ENCODE results near the gene ZBTB7B.

ZBTB7B gene

DNA sequence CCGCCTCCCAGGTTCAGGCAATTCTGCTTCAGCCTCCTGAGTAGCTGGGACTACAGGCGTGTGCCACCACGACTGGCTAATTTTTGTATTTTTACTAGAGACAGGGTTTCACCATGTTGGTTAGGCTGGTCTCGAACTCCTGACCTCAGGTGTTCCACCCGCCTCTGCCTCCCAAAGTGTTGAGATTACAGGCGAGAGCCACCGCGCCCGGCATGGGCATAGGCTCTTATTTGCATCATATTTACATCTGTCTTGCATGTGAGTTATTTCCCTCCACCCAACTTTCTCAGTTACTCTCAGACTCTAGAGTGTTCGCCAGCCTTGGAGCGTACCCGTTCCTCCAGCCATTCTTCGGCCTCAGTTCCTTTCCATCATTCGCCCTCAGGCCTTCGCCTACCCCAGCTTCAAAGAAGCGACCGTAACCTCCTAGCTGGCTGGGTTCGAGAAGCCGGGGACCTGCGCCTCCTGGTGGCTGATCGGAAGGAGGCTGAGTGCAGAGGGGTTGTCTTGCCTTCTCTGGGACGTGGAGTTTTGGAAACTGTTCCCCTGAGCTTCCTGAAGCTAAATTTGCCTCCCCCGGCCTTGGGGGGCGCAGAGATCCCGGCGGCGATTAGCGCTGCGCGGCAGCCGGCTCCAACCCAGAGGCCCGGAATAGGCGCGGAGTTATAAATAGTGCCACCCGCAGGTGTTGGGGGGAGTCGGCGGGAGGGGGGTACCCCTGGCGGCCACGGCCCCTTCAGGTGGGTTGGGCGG lies 3.6 kb upstream of the ZBTB7B start:
- H2AFZ ChIP-seq (ENCODE audit: low read depth, low read length): no peak overlapping the region
- TF ChIP-seq, protein P1, sequence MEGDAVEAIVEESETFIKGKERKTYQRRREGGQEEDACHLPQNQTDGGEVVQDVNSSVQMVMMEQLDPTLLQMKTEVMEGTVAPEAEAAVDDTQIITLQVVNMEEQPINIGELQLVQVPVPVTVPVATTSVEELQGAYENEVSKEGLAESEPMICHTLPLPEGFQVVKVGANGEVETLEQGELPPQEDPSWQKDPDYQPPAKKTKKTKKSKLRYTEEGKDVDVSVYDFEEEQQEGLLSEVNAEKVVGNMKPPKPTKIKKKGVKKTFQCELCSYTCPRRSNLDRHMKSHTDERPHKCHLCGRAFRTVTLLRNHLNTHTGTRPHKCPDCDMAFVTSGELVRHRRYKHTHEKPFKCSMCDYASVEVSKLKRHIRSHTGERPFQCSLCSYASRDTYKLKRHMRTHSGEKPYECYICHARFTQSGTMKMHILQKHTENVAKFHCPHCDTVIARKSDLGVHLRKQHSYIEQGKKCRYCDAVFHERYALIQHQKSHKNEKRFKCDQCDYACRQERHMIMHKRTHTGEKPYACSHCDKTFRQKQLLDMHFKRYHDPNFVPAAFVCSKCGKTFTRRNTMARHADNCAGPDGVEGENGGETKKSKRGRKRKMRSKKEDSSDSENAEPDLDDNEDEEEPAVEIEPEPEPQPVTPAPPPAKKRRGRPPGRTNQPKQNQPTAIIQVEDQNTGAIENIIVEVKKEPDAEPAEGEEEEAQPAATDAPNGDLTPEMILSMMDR (IDR thresholded peaks at IDR 0.05; ENCODE audit: low read depth, low read length): peak; percentile 98
- no peak for TF ChIP-seq EZH2phosphoT487 (IDR thresholded peaks at IDR 0.05; ENCODE audit: low read depth)
- peak overlapping the region; percentile 89 for H3K9ac ChIP-seq (ENCODE audit: low read length)
- peaks cover 28% of the 10 kb centered on the region for H3K4me1 ChIP-seq (ENCODE audit: low read length)
- H3K9me3 ChIP-seq (ENCODE audit: insufficient read depth, low read length): no peaks in the 10 kb centered on the region
- H4K20me1 ChIP-seq (ENCODE audit: insufficient read depth, low read length): no peaks in the 10 kb centered on the region
- H3K4me3 ChIP-seq (ENCODE audit: low read length): peak overlapping the region; percentile 84
- no peaks in the 10 kb centered on the region for H3K27me3 ChIP-seq (ENCODE audit: low read depth, low read length)
- H3K36me3 ChIP-seq (replicated peaks; ENCODE audit: low read depth, low read length): peaks cover 2% of the 10 kb centered on the region
- peak overlapping the region; percentile 95 for H3K27ac ChIP-seq (ENCODE audit: low read length)
- peak overlapping the region; percentile 82 for H3K4me2 ChIP-seq (ENCODE audit: low read length)
- peaks cover 14% of the 10 kb centered on the region for H3K79me2 ChIP-seq (ENCODE audit: low read length)

DNA sequence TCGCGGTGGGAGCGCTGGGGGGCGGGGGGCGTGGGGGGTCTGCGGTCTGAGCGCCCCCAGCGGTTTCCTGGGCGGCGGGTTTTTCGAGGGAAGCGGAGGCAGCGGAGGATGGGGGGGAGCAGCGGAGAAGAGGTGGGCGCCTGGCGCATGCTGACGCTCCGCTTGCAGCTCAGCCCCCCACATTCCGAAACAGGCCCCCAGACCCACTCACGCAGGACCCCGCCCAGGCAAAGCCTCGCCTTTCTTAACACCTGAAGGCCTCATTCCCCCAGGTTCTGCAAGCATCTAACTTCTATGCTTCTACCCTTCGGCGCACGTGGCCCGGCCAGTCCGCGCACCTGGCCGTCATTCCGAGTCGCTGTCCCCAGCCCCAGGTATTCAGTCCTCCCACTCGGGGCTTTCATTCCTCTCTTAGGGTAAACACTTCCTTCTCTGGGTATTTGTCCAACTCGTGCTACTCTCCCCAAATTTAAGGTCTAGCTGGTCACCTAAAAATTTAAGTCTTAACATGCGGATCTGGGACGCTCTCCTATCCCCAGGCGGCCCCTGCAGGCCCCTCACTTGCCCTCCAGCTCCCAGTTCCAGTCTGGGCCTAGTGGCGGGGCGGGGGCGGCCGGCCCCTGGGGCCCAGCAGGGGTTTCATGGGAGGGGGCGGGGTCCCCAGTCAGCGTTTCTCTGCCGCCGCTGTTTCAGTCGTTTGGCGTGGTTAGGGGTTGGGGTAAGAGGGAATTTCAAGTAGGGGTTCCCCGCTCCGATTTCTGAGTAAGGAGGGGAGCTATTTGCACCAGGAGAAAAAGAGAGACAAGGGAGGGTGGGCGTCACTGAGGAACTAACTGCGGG lies 2.8 kb upstream of the ZBTB7B start:
- Histone ChIP-seq H3K4me2 (ENCODE audit: low read length) (peak overlapping the region; percentile 82), H2AFZ (ENCODE audit: low read depth, low read length) (no peak overlapping the region)

DNA sequence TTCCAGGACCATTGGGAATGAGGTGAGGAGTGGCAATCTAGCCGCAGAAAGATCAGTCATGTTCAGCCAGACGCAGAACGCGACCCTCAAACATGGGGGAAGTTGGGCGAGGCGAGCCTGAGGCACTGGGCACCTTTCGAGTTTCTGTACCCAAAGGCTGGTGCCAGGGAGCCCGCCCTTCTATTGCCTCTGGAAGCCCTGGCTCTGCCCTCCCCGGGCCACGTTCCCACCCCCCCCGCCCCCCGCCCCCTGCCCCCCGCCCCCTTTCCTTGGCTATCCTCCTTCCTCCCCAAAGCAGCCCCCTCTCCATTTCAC lies 2.2 kb upstream of the ZBTB7B start:
- no peak for TF ChIP-seq EZH2phosphoT487 (IDR thresholded peaks at IDR 0.05; ENCODE audit: low read depth)
- TF ChIP-seq, protein P1 (IDR thresholded peaks at IDR 0.05; ENCODE audit: low read depth, low read length): no peak
- H3K27me3 ChIP-seq (ENCODE audit: low read depth, low read length): no peaks in the 10 kb centered on the region
- peak overlapping the region; percentile 84 for H3K4me3 ChIP-seq (ENCODE audit: low read length)
- peak overlapping the region; percentile 89 for H3K9ac ChIP-seq (ENCODE audit: low read length)
- no peaks in the 10 kb centered on the region for H3K9me3 ChIP-seq (ENCODE audit: insufficient read depth, low read length)
- H3K4me1 ChIP-seq (ENCODE audit: low read length): peaks cover 41% of the 10 kb centered on the region
- H3K79me2 ChIP-seq (ENCODE audit: low read length): peaks cover 28% of the 10 kb centered on the region
- peaks cover 2% of the 10 kb centered on the region for H3K36me3 ChIP-seq (replicated peaks; ENCODE audit: low read depth, low read length)
- peak overlapping the region; percentile 82 for H3K4me2 ChIP-seq (ENCODE audit: low read length)
- H4K20me1 ChIP-seq (ENCODE audit: insufficient read depth, low read length): no peaks in the 10 kb centered on the region
- no peak overlapping the region for H2AFZ ChIP-seq (ENCODE audit: low read depth, low read length)
- H3K27ac ChIP-seq (ENCODE audit: low read length): peak overlapping the region; percentile 95

More for the DNA sequence above, 2.8 kb upstream of the ZBTB7B start:
- peaks cover 35% of the 10 kb centered on the region for H3K4me1 ChIP-seq (ENCODE audit: low read length)
- TF ChIP-seq, protein P1 (IDR thresholded peaks at IDR 0.05; ENCODE audit: low read depth, low read length): no peak
- TF ChIP-seq EZH2phosphoT487 (IDR thresholded peaks at IDR 0.05; ENCODE audit: low read depth): no peak
- H3K27me3 ChIP-seq (ENCODE audit: low read depth, low read length): no peaks in the 10 kb centered on the region
- peak overlapping the region; percentile 84 for H3K4me3 ChIP-seq (ENCODE audit: low read length)
- H3K27ac ChIP-seq (ENCODE audit: low read length): peak overlapping the region; percentile 95
- no peaks in the 10 kb centered on the region for H4K20me1 ChIP-seq (ENCODE audit: insufficient read depth, low read length)
- H3K9me3 ChIP-seq (ENCODE audit: insufficient read depth, low read length): no peaks in the 10 kb centered on the region
- H3K9ac ChIP-seq (ENCODE audit: low read length): peak overlapping the region; percentile 89
- H3K79me2 ChIP-seq (ENCODE audit: low read length): peaks cover 22% of the 10 kb centered on the region
- peaks cover 2% of the 10 kb centered on the region for H3K36me3 ChIP-seq (replicated peaks; ENCODE audit: low read depth, low read length)
